Activated B cell treated with CpG ODN at 0.5 μM for 24 hours (primary cell): Measurements from ENCODE around the gene PARVA. TPM values are rescaled to one million over a fixed set of nuclear protein-coding genes. Genes with fewer than 3 reads are reported as not detected.

ENCODE experiments used
- ATAC-seq: fragments of 200-7000 bp; cut with Tn5 transposase; one replicate; pipeline ENCODE4 v1.10.0; 2021; ENCODE audit warnings: low read depth, mild to moderate bottlenecking, moderate library complexity
- CTCF ChIA-PET: fragments of 350-600 bp; sonication (Branson Sonifier 250); formaldehyde crosslinking; loops from one replicate; lab custom pipeline; 2021; ENCODE audit warnings: antibody characterized with exemption; lab: Charles Lee
- POLR2A ChIA-PET: fragments of 350-600 bp; sonication (Branson Sonifier 250); formaldehyde crosslinking; loops from one replicate; lab custom pipeline; 2021; ENCODE audit warnings: antibody characterized with exemption; lab: Charles Lee
- DNase-seq: peaks from one replicate; pipeline ENCODE4 v3.0.0; 2022
- H3K27ac Mint-ChIP-seq: one replicate; pipeline ENCODE4 v1.8.0; 2020; ENCODE audit warnings: mixed read lengths
- H3K27me3 Mint-ChIP-seq: one replicate; pipeline ENCODE4 v1.8.0; 2021; ENCODE audit warnings: mixed read lengths
- H3K36me3 Mint-ChIP-seq: one replicate; pipeline ENCODE4 v1.8.0; 2021; ENCODE audit warnings: low read depth, mixed read lengths
- H3K4me1 Mint-ChIP-seq: one replicate; pipeline ENCODE4 v1.8.0; 2021; ENCODE audit warnings: mixed read lengths
- H3K4me3 Mint-ChIP-seq: one replicate; pipeline ENCODE4 v1.8.0; 2020; ENCODE audit warnings: mild to moderate bottlenecking, mixed read lengths
- H3K9me3 Mint-ChIP-seq: one replicate; pipeline ENCODE4 v1.8.0; 2020; ENCODE audit warnings: mixed read lengths
- intact Hi-C: fragments of 100-400 bp; cut with micrococcal nuclease; formaldehyde crosslinking; loops from one replicate; pipeline ENCODE4 v1.15.1; 2024
- total RNA-seq: library from RNA; stranded (reverse); gene quantifications from 2 replicates; pipeline ENCODE4 v1.2.3, GENCODE V29; 2022
- TF ChIP-seq, protein P1 (sequence below): fragments of 200-600 bp; IDR thresholded peaks from one replicate; pipeline ENCODE4 v1.8.0; 2022; ENCODE audit warnings: antibody characterized with exemption, mild to moderate bottlenecking

The PARVA gene
- total RNA-seq, 1 donor from 2014 or later, result not detected

DNA sequence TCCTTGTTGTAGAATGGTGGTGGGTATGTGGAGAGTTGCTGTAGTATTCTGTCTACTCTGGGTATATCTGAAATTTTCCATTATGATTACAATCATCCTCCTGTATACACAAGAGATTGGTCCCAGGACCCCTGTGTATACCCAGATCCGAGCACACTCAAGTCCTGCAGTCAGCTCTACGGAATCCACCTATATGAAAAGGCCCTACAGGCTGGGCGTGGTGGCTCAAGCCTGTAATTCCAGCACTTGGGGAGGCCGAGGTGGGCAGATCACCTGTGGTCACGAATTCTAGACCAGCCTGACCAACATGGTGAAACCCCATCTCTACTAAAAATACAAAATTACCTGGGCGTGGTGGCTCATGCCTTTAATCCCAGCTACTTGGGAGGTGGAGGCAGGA lies 17.2 kb downstream of the PARVA start:
- no peaks in the 10 kb centered on the region for H3K27me3 Mint-ChIP-seq
- no peak for DNase-seq
- H3K9me3 Mint-ChIP-seq, result peaks cover 3% of the 10 kb centered on the region
- intact Hi-C loops, result no loop called here
- H3K36me3 Mint-ChIP-seq, result no peaks in the 10 kb centered on the region
- no peaks in the 10 kb centered on the region for H3K4me1 Mint-ChIP-seq
- no peak overlapping the region for H3K4me3 Mint-ChIP-seq
- no peak overlapping the region for H3K27ac Mint-ChIP-seq
- ATAC-seq, result no peak
- POLR2A ChIA-PET, result no interaction called here
- CTCF ChIA-PET, result no interaction called here
- TF ChIP-seq, protein P1, sequence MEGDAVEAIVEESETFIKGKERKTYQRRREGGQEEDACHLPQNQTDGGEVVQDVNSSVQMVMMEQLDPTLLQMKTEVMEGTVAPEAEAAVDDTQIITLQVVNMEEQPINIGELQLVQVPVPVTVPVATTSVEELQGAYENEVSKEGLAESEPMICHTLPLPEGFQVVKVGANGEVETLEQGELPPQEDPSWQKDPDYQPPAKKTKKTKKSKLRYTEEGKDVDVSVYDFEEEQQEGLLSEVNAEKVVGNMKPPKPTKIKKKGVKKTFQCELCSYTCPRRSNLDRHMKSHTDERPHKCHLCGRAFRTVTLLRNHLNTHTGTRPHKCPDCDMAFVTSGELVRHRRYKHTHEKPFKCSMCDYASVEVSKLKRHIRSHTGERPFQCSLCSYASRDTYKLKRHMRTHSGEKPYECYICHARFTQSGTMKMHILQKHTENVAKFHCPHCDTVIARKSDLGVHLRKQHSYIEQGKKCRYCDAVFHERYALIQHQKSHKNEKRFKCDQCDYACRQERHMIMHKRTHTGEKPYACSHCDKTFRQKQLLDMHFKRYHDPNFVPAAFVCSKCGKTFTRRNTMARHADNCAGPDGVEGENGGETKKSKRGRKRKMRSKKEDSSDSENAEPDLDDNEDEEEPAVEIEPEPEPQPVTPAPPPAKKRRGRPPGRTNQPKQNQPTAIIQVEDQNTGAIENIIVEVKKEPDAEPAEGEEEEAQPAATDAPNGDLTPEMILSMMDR, result no peak

- CTCF ChIA-PET, result no interaction called here
- peaks cover 3% of the 10 kb centered on the region for H3K9me3 Mint-ChIP-seq
Measured at GRCh38 chr11:12395333-12395732, 18.0 kb downstream of the PARVA start.

GRCh38 chr11:12397931-12398334 lies 20.6 kb downstream of the PARVA start:
- intact Hi-C loops, result no loop called here
- no peak for DNase-seq
- TF ChIP-seq, protein P1, result no peak
- Mint-ChIP-seq H3K27me3 (peaks cover 4% of the 10 kb centered on the region), H3K4me3 (no peak overlapping the region), H3K27ac (no peak overlapping the region), H3K9me3 (peaks cover 3% of the 10 kb centered on the region), H3K4me1 (no peaks in the 10 kb centered on the region), H3K36me3 (no peaks in the 10 kb centered on the region)
- ATAC-seq, result no peak
- CTCF ChIA-PET, result no interaction called here
- POLR2A ChIA-PET, result interaction anchor here (0.7 kb wide), 1 partner anchor 10 kb away, joined by 4 read pairs; no protein-coding TSS in a partner anchor

More at GRCh38 chr11:12395333-12395732, 18.0 kb downstream of the PARVA start:
- Mint-ChIP-seq H3K27me3 (peaks cover under 1% of the 10 kb centered on the region), H3K36me3 (no peaks in the 10 kb centered on the region), H3K4me3 (no peak overlapping the region), H3K4me1 (no peaks in the 10 kb centered on the region), H3K27ac (no peak overlapping the region)
- TF ChIP-seq, protein P1, result no peak
- intact Hi-C loops, result no loop called here
- ATAC-seq (no peak), DNase-seq (no peak)
- POLR2A ChIA-PET, result no interaction called here

DNA sequence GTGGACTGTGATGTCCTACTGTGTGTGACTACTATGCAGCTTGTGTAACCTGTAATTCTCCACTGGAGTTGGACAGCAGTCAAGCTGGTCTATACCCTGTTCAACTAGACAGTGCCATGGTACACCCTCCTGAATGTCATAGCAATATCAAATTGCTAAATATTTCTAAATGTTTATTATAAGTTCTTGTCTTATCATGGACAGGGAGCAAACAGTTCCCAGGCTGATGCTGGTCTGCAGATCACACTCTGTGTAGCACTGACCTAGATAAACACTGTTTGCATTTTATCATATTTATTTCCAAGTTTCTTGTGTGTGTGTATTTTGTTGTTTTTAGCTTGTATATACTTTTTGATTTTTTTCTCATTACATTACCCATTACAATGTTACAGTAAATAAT lies 22.0 kb downstream of the PARVA start:
- Mint-ChIP-seq H3K27me3 (peaks cover 4% of the 10 kb centered on the region), H3K4me1 (no peaks in the 10 kb centered on the region), H3K4me3 (no peak overlapping the region), H3K9me3 (no peaks in the 10 kb centered on the region), H3K36me3 (no peaks in the 10 kb centered on the region), H3K27ac (no peak overlapping the region)
- ChIA-PET CTCF (no interaction called here), POLR2A (no interaction called here)
- no peak for ATAC-seq
- no peak for DNase-seq
- intact Hi-C loops, result no loop called here
- TF ChIP-seq, protein P1, result no peak

DNA sequence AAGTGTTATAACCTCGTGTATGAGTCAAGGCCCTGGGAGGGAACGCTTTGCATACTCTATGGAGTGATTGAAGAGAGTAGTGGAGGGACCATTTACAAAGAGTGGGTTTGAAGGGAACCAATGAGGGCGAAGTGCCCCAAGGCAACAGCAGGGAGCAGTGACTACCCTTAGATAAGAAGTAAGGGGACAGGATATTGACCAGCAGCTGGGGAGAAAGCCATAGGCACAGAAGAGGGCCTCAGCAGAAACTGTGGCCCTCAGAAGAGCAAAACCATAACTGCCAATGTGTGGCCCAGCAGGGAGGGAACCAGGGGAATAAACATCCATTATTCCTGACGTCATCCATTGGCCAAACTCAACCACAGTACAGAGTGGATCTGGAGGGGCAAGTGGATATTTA lies 24.7 kb downstream of the PARVA start:
- H3K27me3 Mint-ChIP-seq, result peaks cover 6% of the 10 kb centered on the region
- H3K4me1 Mint-ChIP-seq, result no peaks in the 10 kb centered on the region
- TF ChIP-seq, protein P1, result no peak
- CTCF ChIA-PET, result no interaction called here
- H3K4me3 Mint-ChIP-seq, result no peak overlapping the region
- intact Hi-C loops, result no loop called here
- DNase-seq (no peak), ATAC-seq (no peak)
- POLR2A ChIA-PET, result no interaction called here
- H3K36me3 Mint-ChIP-seq, result no peaks in the 10 kb centered on the region
- no peaks in the 10 kb centered on the region for H3K9me3 Mint-ChIP-seq
- no peak overlapping the region for H3K27ac Mint-ChIP-seq
